ENCODE results near the gene SEC14L6. TPM values are rescaled to one million over a fixed set of nuclear protein-coding genes. Genes with fewer than 3 reads are reported as not detected.
"Not testable (repeated sequence)": the region's sequence is repeated elsewhere in the genome, so short reads cannot be mapped to it uniquely, and the experiment has no call there.

Gene SEC14L6
- total RNA-seq, 1 experiment from 2014 or later = 1.1 TPM

DNA sequence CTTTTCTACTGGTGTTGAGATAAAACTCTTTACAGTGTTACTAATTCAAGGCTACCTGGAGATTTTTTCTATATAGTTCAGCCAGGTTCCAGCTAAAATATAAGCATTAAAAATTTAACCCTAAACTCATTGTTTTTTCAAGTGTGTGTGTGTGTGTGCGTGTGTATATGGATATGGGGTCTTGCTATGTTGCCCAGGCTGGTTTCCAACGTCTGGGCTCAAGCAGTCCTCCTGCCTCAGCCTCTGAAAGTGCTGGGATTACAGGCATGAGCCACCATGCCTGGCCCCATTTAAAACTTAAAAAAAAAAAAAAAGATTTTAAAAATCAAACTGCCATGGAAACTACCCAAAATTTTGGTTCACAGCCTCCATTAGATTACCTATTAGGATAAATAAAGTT lies 49.7 kb upstream of the SEC14L6 start:
- Histone ChIP-seq H4K5ac (ENCODE audit: insufficient read length, low read depth, low read length) (no peak overlapping the region), H3K23me2 (ENCODE audit: insufficient read length, low read depth, low read length, poor library complexity, severe bottlenecking) (peaks cover 2% of the 10 kb centered on the region), H3K27ac (ENCODE audit: insufficient read length, low read depth, low read length) (no peak overlapping the region), H2BK120ac (ENCODE audit: low read depth, low read length, poor library complexity, severe bottlenecking) (no peak overlapping the region), H3K27me3 (ENCODE audit: insufficient read depth, low read length) (no peaks in the 10 kb centered on the region), H4K20me1 (ENCODE audit: control insufficient read depth, insufficient read depth, insufficient read length) (no peaks in the 10 kb centered on the region), H3K18ac (ENCODE audit: insufficient read length, low read depth, low read length) (no peak overlapping the region), H3K4me2 (ENCODE audit: insufficient read depth, insufficient read length, low read length) (no peak overlapping the region), H3K4ac (ENCODE audit: low read depth, low read length) (no peak overlapping the region), H3K79me2 (ENCODE audit: insufficient read depth, low read length) (peaks cover 3% of the 10 kb centered on the region), H4K8ac (replicated peaks; ENCODE audit: insufficient read length, low read depth, low read length) (no peak overlapping the region), H4K91ac (ENCODE audit: insufficient read length, low read depth, low read length) (no peak overlapping the region), H2AK5ac (ENCODE audit: insufficient read length, low read length) (no peak overlapping the region), H3K79me1 (ENCODE audit: insufficient read depth, low read depth, low read length, poor library complexity, severe bottlenecking) (no peaks in the 10 kb centered on the region), H2BK15ac (ENCODE audit: low read depth, low read length) (no peak overlapping the region), H3K4me1 (ENCODE audit: insufficient read depth, low read length) (no peaks in the 10 kb centered on the region), H3K23ac (ENCODE audit: insufficient read length, low read depth, low read length) (no peak overlapping the region), H3K14ac (ENCODE audit: insufficient read depth, low read length) (no peak overlapping the region), H2BK20ac (ENCODE audit: low read depth, low read length, poor library complexity, severe bottlenecking) (no peak overlapping the region), H2BK5ac (ENCODE audit: insufficient read length, low read length) (no peak overlapping the region), H2BK12ac (ENCODE audit: insufficient read length, low read depth, low read length) (no peak overlapping the region), H3K9me3 (ENCODE audit: control insufficient read depth, low read depth, low read length) (no peaks in the 10 kb centered on the region), H2AFZ (ENCODE audit: low read length) (no peak overlapping the region), H3T11ph (ENCODE audit: low read length) (no peak overlapping the region), H3K9ac (ENCODE audit: extremely low read depth, insufficient read length, low read length) (no peak overlapping the region), H3K56ac (ENCODE audit: insufficient read length, low read depth, low read length) (no peak overlapping the region)
- Mint-ChIP-seq H3K9me3 (no peaks in the 10 kb centered on the region; a peak in 1 of 5 replicates), H3K36me3 (ENCODE audit: insufficient read depth in 1 of 3, low read depth in 3 of 3) (no peaks in the 10 kb centered on the region; a peak in 1 of 7 replicates), H3K27me3 (ENCODE audit: low read depth) (peaks cover 21% of the 10 kb centered on the region), H3K4me1 (no peaks in the 10 kb centered on the region), H3K4me3 (no peak overlapping the region), H3K27ac (no peak overlapping the region)
- DNase-seq = no peak
- TF ChIP-seq, protein P1, sequence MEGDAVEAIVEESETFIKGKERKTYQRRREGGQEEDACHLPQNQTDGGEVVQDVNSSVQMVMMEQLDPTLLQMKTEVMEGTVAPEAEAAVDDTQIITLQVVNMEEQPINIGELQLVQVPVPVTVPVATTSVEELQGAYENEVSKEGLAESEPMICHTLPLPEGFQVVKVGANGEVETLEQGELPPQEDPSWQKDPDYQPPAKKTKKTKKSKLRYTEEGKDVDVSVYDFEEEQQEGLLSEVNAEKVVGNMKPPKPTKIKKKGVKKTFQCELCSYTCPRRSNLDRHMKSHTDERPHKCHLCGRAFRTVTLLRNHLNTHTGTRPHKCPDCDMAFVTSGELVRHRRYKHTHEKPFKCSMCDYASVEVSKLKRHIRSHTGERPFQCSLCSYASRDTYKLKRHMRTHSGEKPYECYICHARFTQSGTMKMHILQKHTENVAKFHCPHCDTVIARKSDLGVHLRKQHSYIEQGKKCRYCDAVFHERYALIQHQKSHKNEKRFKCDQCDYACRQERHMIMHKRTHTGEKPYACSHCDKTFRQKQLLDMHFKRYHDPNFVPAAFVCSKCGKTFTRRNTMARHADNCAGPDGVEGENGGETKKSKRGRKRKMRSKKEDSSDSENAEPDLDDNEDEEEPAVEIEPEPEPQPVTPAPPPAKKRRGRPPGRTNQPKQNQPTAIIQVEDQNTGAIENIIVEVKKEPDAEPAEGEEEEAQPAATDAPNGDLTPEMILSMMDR (conservative IDR thresholded peaks at IDR 0.05) = no peak
- WGBS (ENCODE audit: extremely low coverage, insufficient read length, low lambda C conversion rate) = no CpG with 5 or more reads among the region's 2 CpGs

DNA sequence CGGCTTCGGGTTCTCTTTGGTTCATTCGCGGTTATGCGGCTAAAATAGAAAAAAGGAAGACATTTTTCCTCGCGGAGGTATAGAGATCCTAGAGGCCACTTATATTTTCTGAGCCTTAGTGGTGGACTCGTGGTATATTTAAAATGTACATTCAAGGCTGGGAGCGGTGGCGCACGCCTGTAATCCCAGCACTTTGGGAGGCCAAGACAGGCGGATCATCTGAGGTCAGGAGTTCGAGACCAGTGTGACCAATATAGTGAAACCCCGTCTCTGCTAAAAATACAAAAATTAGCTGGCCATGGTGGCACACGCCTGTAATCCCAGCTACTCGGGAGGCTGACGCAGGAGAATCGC lies 45.8 kb upstream of the SEC14L6 start:
- not testable (repeated sequence) for H3K4me1 Mint-ChIP-seq; DNase-seq; H3K4me3 Mint-ChIP-seq; H3K27ac ChIP-seq (ENCODE audit: insufficient read length, low read depth, low read length); H3K79me1 ChIP-seq (ENCODE audit: insufficient read depth, low read depth, low read length, poor library complexity, severe bottlenecking); H3T11ph ChIP-seq (ENCODE audit: low read length); H2BK120ac ChIP-seq (ENCODE audit: low read depth, low read length, poor library complexity, severe bottlenecking); H3K18ac ChIP-seq (ENCODE audit: insufficient read length, low read depth, low read length); H2BK12ac ChIP-seq (ENCODE audit: insufficient read length, low read depth, low read length); H3K23ac ChIP-seq (ENCODE audit: insufficient read length, low read depth, low read length); H3K4me2 ChIP-seq (ENCODE audit: insufficient read depth, insufficient read length, low read length); H3K27ac Mint-ChIP-seq; H3K56ac ChIP-seq (ENCODE audit: insufficient read length, low read depth, low read length); H2BK5ac ChIP-seq (ENCODE audit: insufficient read length, low read length); H3K9ac ChIP-seq (ENCODE audit: extremely low read depth, insufficient read length, low read length); H4K5ac ChIP-seq (ENCODE audit: insufficient read length, low read depth, low read length); H4K20me1 ChIP-seq (ENCODE audit: control insufficient read depth, insufficient read depth, insufficient read length); H3K14ac ChIP-seq (ENCODE audit: insufficient read depth, low read length); H3K23me2 ChIP-seq (ENCODE audit: insufficient read length, low read depth, low read length, poor library complexity, severe bottlenecking); H3K4ac ChIP-seq (ENCODE audit: low read depth, low read length); H3K9me3 Mint-ChIP-seq; H4K8ac ChIP-seq (replicated peaks; ENCODE audit: insufficient read length, low read depth, low read length); H2AK5ac ChIP-seq (ENCODE audit: insufficient read length, low read length); H3K4me1 ChIP-seq (ENCODE audit: insufficient read depth, low read length); H4K91ac ChIP-seq (ENCODE audit: insufficient read length, low read depth, low read length); H2BK20ac ChIP-seq (ENCODE audit: low read depth, low read length, poor library complexity, severe bottlenecking); H2BK15ac ChIP-seq (ENCODE audit: low read depth, low read length); H3K9me3 ChIP-seq (ENCODE audit: control insufficient read depth, low read depth, low read length); H3K27me3 ChIP-seq (ENCODE audit: insufficient read depth, low read length); H2AFZ ChIP-seq (ENCODE audit: low read length)
- H3K79me2 ChIP-seq (ENCODE audit: insufficient read depth, low read length) = peaks cover 17% of the 10 kb centered on the region
- H3K27me3 Mint-ChIP-seq (ENCODE audit: low read depth) = peaks cover 21% of the 10 kb centered on the region
- no CpG with 5 or more reads among the region's 18 CpGs for WGBS (ENCODE audit: extremely low coverage, insufficient read length, low lambda C conversion rate)
- peaks cover 12 to 24% (median 16%) of the 10 kb centered on the region in 3 experiments; a peak in 6 of 7 replicates for H3K36me3 Mint-ChIP-seq (ENCODE audit: insufficient read depth in 1 of 3, low read depth in 3 of 3)
